Panc1 (cell line): Measurements from ENCODE around the gene UBA1. TPM values are rescaled to one million over a fixed set of nuclear protein-coding genes. Genes with fewer than 3 reads are reported as not detected.

Experiments
- ATAC-seq: fragments of 200-7000 bp; cut with Tn5 transposase; 2 replicates; pipeline ENCODE4 v1.9.1; 2020; ENCODE audit warnings: mild to moderate bottlenecking, moderate library complexity
- BruUV-seq: library from RNA; stranded (reverse); fragments of 400-500 nt; replicated peaks from 2 replicates; lab custom pipeline; 2021; lab: Mats Ljungman, UMichigan
- CTCF ChIA-PET: fragments of 300-600 bp; sonication (Branson Sonifier 250); formaldehyde crosslinking; loops from one replicate; lab custom pipeline; 2022; ENCODE audit warnings: antibody characterized with exemption; lab: Charles Lee
- POLR2A ChIA-PET: fragments of 300-600 bp; sonication (Branson Sonifier 250); formaldehyde crosslinking; loops from one replicate; lab custom pipeline; 2022; ENCODE audit warnings: antibody characterized with exemption; lab: Charles Lee
- DNase-seq: peaks from one replicate; pipeline ENCODE4 v3.0.0-alpha.2; 2010; ENCODE audit warnings: low read depth, low spot score
- H3K27ac ChIP-seq: 2 replicates; pipeline ENCODE4 v1.5.1; 2011; ENCODE audit warnings: mild to moderate bottlenecking, low read length, inconsistent platforms
- H3K27me3 ChIP-seq: fragments of 200-500 bp; sonication (Bioruptor generic); 2 replicates; pipeline ENCODE4 v1.6.0; 2014; ENCODE audit warnings: low read length, inconsistent platforms; ENCODE audit not compliant: control insufficient read depth, insufficient read depth
- H3K36me3 ChIP-seq: fragments of 200-500 bp; sonication (Bioruptor generic); 2 replicates; pipeline ENCODE4 v1.5.1; 2014; ENCODE audit warnings: inconsistent platforms, mild to moderate bottlenecking, low read length, moderate library complexity; ENCODE audit not compliant: control insufficient read depth, insufficient read depth
- H3K4me1 ChIP-seq: 2 replicates; pipeline ENCODE4 v1.5.1; 2011; ENCODE audit warnings: inconsistent platforms, mild to moderate bottlenecking, low read length, moderate library complexity; ENCODE audit not compliant: control insufficient read depth, insufficient read depth
- H3K4me3 ChIP-seq, 2 experiments: 2 replicates each; pipeline ENCODE4 v1.5.1; 2011 to 2012; ENCODE audit warnings: low read depth in 2 of 2, low read length in 2 of 2, mild to moderate bottlenecking in 2 of 2, inconsistent platforms in 1 of 2, moderate library complexity in 1 of 2
- H3K9me3 ChIP-seq: fragments of 200-500 bp; sonication (Bioruptor generic); 2 replicates; pipeline ENCODE4 v1.5.1; 2014; ENCODE audit warnings: low read depth, mild to moderate bottlenecking, inconsistent platforms, low read length, moderate library complexity; ENCODE audit not compliant: control insufficient read depth, insufficient read depth
- CTCF ChIP-seq: fragments of 450-650 bp; IDR thresholded peaks from 2 replicates; pipeline ENCODE4 v1.5.1; 2017; ENCODE audit warnings: mild to moderate bottlenecking
- POLR2AphosphoS5 ChIP-seq: IDR thresholded peaks from 2 replicates; pipeline ENCODE4 v1.6.1; 2012; ENCODE audit warnings: mild to moderate bottlenecking, low read depth, low read length, moderate library complexity
- REST ChIP-seq, 2 experiments: IDR thresholded peaks; 2 replicates each; pipeline ENCODE4 v1.6.1; 2011 to 2012; ENCODE audit warnings: low read depth in 2 of 2, control low read depth in 1 of 2, low read length in 1 of 2, mild to moderate bottlenecking in 1 of 2, moderate library complexity in 1 of 2; ENCODE audit not compliant: insufficient read depth in 1 of 2
- SIN3A ChIP-seq: IDR thresholded peaks from 2 replicates; pipeline ENCODE4 v1.6.1; 2012; ENCODE audit warnings: low read depth, mild to moderate bottlenecking, low read length, moderate library complexity, borderline replicate concordance; ENCODE audit not compliant: insufficient read depth
- TCF7L2 ChIP-seq: IDR thresholded peaks from 2 replicates; pipeline ENCODE4 v1.6.1; 2011; ENCODE audit warnings: mild to moderate bottlenecking, low read depth, low read length, inconsistent platforms
- in situ Hi-C: cut with HindIII; loops from 2 replicates; pipeline ENCODE4 v1.10.0; 2016; ENCODE audit warnings: low sequenced_read_pairs, low pct_unique_long_range_greater_than_20kb
- intact Hi-C: fragments of 100-400 bp; cut with micrococcal nuclease; formaldehyde crosslinking; loops from one replicate; pipeline ENCODE4 v1.10.0; 2022; ENCODE audit not compliant: unreplicated experiment
- total RNA-seq: library from RNA; stranded (reverse); gene quantifications from one replicate; pipeline ENCODE4 v1.2.1, GENCODE V29; 2021; ENCODE audit not compliant: unreplicated experiment

Gene UBA1
- total RNA-seq, 1 experiment from 2014 or later = 302 TPM

GRCh38 chrX:47241201-47242011 lies 47.8 kb downstream of the UBA1 start:
- BruUV-seq = no TSS peak
- in situ Hi-C loops = no loop called here
- no peak overlapping the region for H3K27ac ChIP-seq

GRCh38 chrX:47242321-47242720 lies 48.7 kb downstream of the UBA1 start:
- in situ Hi-C loops = no loop called here
- ChIA-PET POLR2A (no interaction called here), CTCF (no interaction called here)
- TF ChIP-seq REST (IDR thresholded peaks at IDR 0.05; ENCODE audit: insufficient read depth in 1 of 2, low read depth in 2 of 2, low read length in 1 of 2) (no peak), POLR2AphosphoS5 (no peak), CTCF (no peak), TCF7L2 (no peak), SIN3A (no peak)
- Histone ChIP-seq H3K4me1 (no peaks in the 10 kb centered on the region), H3K27ac (no peak overlapping the region), H3K4me3 (no peak overlapping the region), H3K36me3 (no peaks in the 10 kb centered on the region; the same call in none of the 2 replicates), H3K27me3 (no peaks in the 10 kb centered on the region), H3K9me3 (no peaks in the 10 kb centered on the region)
- ATAC-seq (no peak), DNase-seq (no peak)
- intact Hi-C loops = no loop called here
- no TSS peak for BruUV-seq

More at GRCh38 chrX:47241201-47242011, 47.8 kb downstream of the UBA1 start:
- ChIA-PET CTCF (no interaction called here), POLR2A (no interaction called here)
- TF ChIP-seq SIN3A (no peak), CTCF (no peak), TCF7L2 (no peak), POLR2AphosphoS5 (no peak), REST (IDR thresholded peaks at IDR 0.05; ENCODE audit: insufficient read depth in 1 of 2, low read depth in 2 of 2, low read length in 1 of 2) (no peak)
- no peak for DNase-seq
- ATAC-seq = no peak
- Histone ChIP-seq H3K4me1 (no peaks in the 10 kb centered on the region), H3K36me3 (no peaks in the 10 kb centered on the region; the same call in none of the 2 replicates), H3K9me3 (no peaks in the 10 kb centered on the region), H3K27me3 (no peaks in the 10 kb centered on the region), H3K4me3 (no peak overlapping the region)
- intact Hi-C loops = no loop called here
